Trophoblast cell (in vitro differentiated cells and primary cell): ENCODE data around the gene RSPH3.
"Not testable (repeated sequence)": the region's sequence is repeated elsewhere in the genome, so short reads cannot be mapped to it uniquely, and the experiment has no call there.

Experiments used
- DNase-seq, 2 donors: peaks; one replicate each; pipeline ENCODE4 v3.0.0-alpha.2; 2016
- H2AFZ ChIP-seq: 2 replicates; pipeline ENCODE4 v1.6.1; 2013; ENCODE audit warnings: low read length, moderate library complexity, mild to moderate bottlenecking; ENCODE audit not compliant: insufficient read depth, poor library complexity
- H2AK5ac ChIP-seq: 2 replicates; pipeline ENCODE4 v1.6.1; 2013; ENCODE audit warnings: mild to moderate bottlenecking, low read length
- H2BK120ac ChIP-seq: 2 replicates; pipeline ENCODE4 v1.6.1; 2013; ENCODE audit warnings: low read length, mild to moderate bottlenecking, moderate library complexity; ENCODE audit not compliant: insufficient read depth, poor library complexity
- H2BK12ac ChIP-seq: 2 replicates; pipeline ENCODE4 v1.6.1; 2013; ENCODE audit warnings: mild to moderate bottlenecking, low read length, moderate library complexity
- H2BK5ac ChIP-seq: 2 replicates; pipeline ENCODE4 v1.6.1; 2013; ENCODE audit warnings: low read length, low read depth, moderate library complexity, mild to moderate bottlenecking; ENCODE audit not compliant: poor library complexity
- H3K14ac ChIP-seq: 2 replicates; pipeline ENCODE4 v1.6.1; 2013; ENCODE audit warnings: mild to moderate bottlenecking, low read length
- H3K18ac ChIP-seq: 2 replicates; pipeline ENCODE4 v1.6.1; 2013; ENCODE audit warnings: mild to moderate bottlenecking, low read length
- H3K23ac ChIP-seq: 2 replicates; pipeline ENCODE4 v1.6.1; 2013; ENCODE audit warnings: low read length
- H3K27ac ChIP-seq: 2 replicates; pipeline ENCODE4 v1.5.1; 2013; ENCODE audit warnings: low read depth, mild to moderate bottlenecking, inconsistent platforms, low read length, moderate library complexity
- H3K27me3 ChIP-seq: 2 replicates; pipeline ENCODE4 v1.6.1; 2013; ENCODE audit warnings: inconsistent platforms, mild to moderate bottlenecking, low read length, moderate library complexity; ENCODE audit not compliant: insufficient read depth
- H3K36me3 ChIP-seq, 2 experiments: 1 replicate in 1 of 2; 2 replicates in 1 of 2; pipeline ENCODE4 v1.6.1; 2013; ENCODE audit warnings: low read length in 2 of 2, mild to moderate bottlenecking in 2 of 2, moderate library complexity in 1 of 2; ENCODE audit not compliant: insufficient read depth in 2 of 2, control insufficient read depth in 1 of 2
- H3K4ac ChIP-seq: 2 replicates; pipeline ENCODE4 v1.6.1; 2013; ENCODE audit warnings: low read depth, mild to moderate bottlenecking, low read length, moderate library complexity
- H3K4me1 ChIP-seq, 2 experiments: 1 replicate in 1 of 2; 2 replicates in 1 of 2; pipeline ENCODE4 v1.6.1; 2013; ENCODE audit warnings: low read length in 2 of 2, mild to moderate bottlenecking in 2 of 2, moderate library complexity in 1 of 2; ENCODE audit not compliant: insufficient read depth in 2 of 2, control insufficient read depth in 1 of 2
- H3K4me2 ChIP-seq: 2 replicates; pipeline ENCODE4 v1.6.1; 2013; ENCODE audit warnings: inconsistent platforms, mild to moderate bottlenecking, low read length, moderate library complexity
- H3K4me3 ChIP-seq: 2 replicates; pipeline ENCODE4 v1.5.1; 2013; ENCODE audit warnings: mild to moderate bottlenecking, low read depth, low read length, inconsistent platforms
- H3K79me1 ChIP-seq: one replicate; pipeline ENCODE4 v1.6.1; 2013; ENCODE audit warnings: low read length
- H3K79me2 ChIP-seq: 2 replicates; pipeline ENCODE4 v1.6.1; 2013; ENCODE audit warnings: low read length, mild to moderate bottlenecking; ENCODE audit not compliant: control insufficient read depth, insufficient read depth, poor library complexity
- H3K9ac ChIP-seq: 2 replicates; pipeline ENCODE4 v1.6.1; 2013; ENCODE audit warnings: mild to moderate bottlenecking, low read length
- H3K9me3 ChIP-seq: 2 replicates; pipeline ENCODE4 v1.6.1; 2013; ENCODE audit warnings: low read depth, mild to moderate bottlenecking, control low read depth, inconsistent platforms, low read length; ENCODE audit not compliant: insufficient read depth
- H4K12ac ChIP-seq: 2 replicates; pipeline ENCODE4 v1.6.1; 2013; ENCODE audit warnings: low read depth, mild to moderate bottlenecking, low read length, moderate library complexity
- H4K8ac ChIP-seq: 2 replicates; pipeline ENCODE4 v1.6.1; 2013; ENCODE audit warnings: low read depth, mild to moderate bottlenecking, low read length, moderate library complexity
- H4K91ac ChIP-seq: one replicate; pipeline ENCODE4 v1.6.1; 2013; ENCODE audit warnings: low read depth, mild to moderate bottlenecking, low read length, moderate library complexity
- WGBS: extraction: QIAGEN DNeasy Blood & Tissue Kit; methylation state at CpG from one replicate; pipeline ENCODE4 v1.1.7; 2013; ENCODE audit warnings: missing lambda C conversion rate; ENCODE audit not compliant: insufficient read length, insufficient coverage; ENCODE audit errors: extremely low coverage; 5-methylcytosine and 5-hydroxymethylcytosine counted together

RSPH3 gene

GRCh38 chr6:158955255-158955654 lies 44.7 kb downstream of the RSPH3 start:
- H3K27me3 ChIP-seq, result no peaks in the 10 kb centered on the region
- no peak overlapping the region for H3K23ac ChIP-seq
- no peak for DNase-seq
- no peak overlapping the region for H3K18ac ChIP-seq
- peaks cover 3% of the 10 kb centered on the region for H3K9me3 ChIP-seq
- H3K27ac ChIP-seq, result no peak overlapping the region
- H3K14ac ChIP-seq, result no peak overlapping the region
- no peak overlapping the region for H2AK5ac ChIP-seq
- no peak overlapping the region for H3K4me2 ChIP-seq
- H3K36me3 ChIP-seq, result no peaks in the 10 kb centered on the region
- H2BK5ac ChIP-seq, result no peak overlapping the region
- H3K79me2 ChIP-seq, result no peaks in the 10 kb centered on the region
- H4K91ac ChIP-seq, result no peak overlapping the region
- H3K9ac ChIP-seq, result no peak overlapping the region
- H2AFZ ChIP-seq, result no peak overlapping the region
- H3K4me1 ChIP-seq, result no peaks in the 10 kb centered on the region
- H2BK120ac ChIP-seq, result no peak overlapping the region
- no peak overlapping the region for H2BK12ac ChIP-seq
- H3K4ac ChIP-seq, result no peak overlapping the region
- no peak overlapping the region for H4K8ac ChIP-seq
- H4K12ac ChIP-seq, result no peak overlapping the region
- no peak overlapping the region for H3K4me3 ChIP-seq
- WGBS, result no CpG with 5 or more reads among the region's 3 CpGs
- no peaks in the 10 kb centered on the region for H3K79me1 ChIP-seq

DNA sequence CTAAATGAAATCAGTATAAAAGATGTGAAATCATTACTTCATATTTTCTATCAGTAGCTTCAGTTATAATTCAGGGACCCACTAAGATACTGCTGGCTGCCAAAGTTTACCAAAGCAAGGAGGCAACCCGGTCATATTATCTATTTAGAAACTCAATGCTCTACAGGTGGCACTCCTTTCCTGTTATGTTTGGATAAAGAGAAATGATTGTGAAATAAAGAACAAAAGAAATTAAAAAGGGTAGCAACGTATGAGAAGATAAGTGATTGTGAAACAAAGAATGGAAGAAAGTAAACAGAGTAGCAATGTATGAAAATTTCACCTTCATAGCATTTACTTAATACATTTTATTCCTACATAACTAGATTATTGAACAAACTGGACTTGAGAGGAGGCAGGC lies 45.2 kb downstream of the RSPH3 start:
- H3K79me1 ChIP-seq, result no peaks in the 10 kb centered on the region
- DNase-seq, result no peak
- no peak overlapping the region for H4K8ac ChIP-seq
- no peaks in the 10 kb centered on the region for H3K27me3 ChIP-seq
- no peak overlapping the region for H2AK5ac ChIP-seq
- no peak overlapping the region for H4K91ac ChIP-seq
- H3K4me2 ChIP-seq, result no peak overlapping the region
- no peak overlapping the region for H2BK5ac ChIP-seq
- no peaks in the 10 kb centered on the region for H3K4me1 ChIP-seq
- no peak overlapping the region for H2BK12ac ChIP-seq
- no peak overlapping the region for H3K18ac ChIP-seq
- H3K9me3 ChIP-seq, result peaks cover 3% of the 10 kb centered on the region
- no peak overlapping the region for H3K4me3 ChIP-seq
- no peak overlapping the region for H3K4ac ChIP-seq
- H2AFZ ChIP-seq, result no peak overlapping the region
- no peaks in the 10 kb centered on the region for H3K36me3 ChIP-seq
- no peak overlapping the region for H4K12ac ChIP-seq
- no peak overlapping the region for H3K9ac ChIP-seq
- H3K79me2 ChIP-seq, result no peaks in the 10 kb centered on the region
- WGBS, result 100% methylated on average over 1 of the region's 2 CpGs
- H2BK120ac ChIP-seq, result no peak overlapping the region
- no peak overlapping the region for H3K27ac ChIP-seq
- H3K14ac ChIP-seq, result no peak overlapping the region
- no peak overlapping the region for H3K23ac ChIP-seq

GRCh38 chr6:158952011-158952410 lies 48.0 kb downstream of the RSPH3 start:
- not testable (repeated sequence) for H2BK12ac ChIP-seq, H3K27me3 ChIP-seq, H3K4me1 ChIP-seq, H3K23ac ChIP-seq, H2BK5ac ChIP-seq, H4K91ac ChIP-seq, H3K4me2 ChIP-seq, H2AK5ac ChIP-seq, H3K36me3 ChIP-seq, H2AFZ ChIP-seq, H3K79me2 ChIP-seq, DNase-seq, H3K9ac ChIP-seq, H3K27ac ChIP-seq, H3K9me3 ChIP-seq, H3K4me3 ChIP-seq, H3K18ac ChIP-seq, H3K4ac ChIP-seq, H3K79me1 ChIP-seq, H4K12ac ChIP-seq, H3K14ac ChIP-seq, H2BK120ac ChIP-seq, H4K8ac ChIP-seq
- WGBS, result no CpG with 5 or more reads among the region's 3 CpGs

GRCh38 chr6:158951565-158951964 lies 48.4 kb downstream of the RSPH3 start:
- WGBS, result no CpG with 5 or more reads among the region's 2 CpGs
- H3K9me3 ChIP-seq, DNase-seq: not testable (repeated sequence)

More at GRCh38 chr6:158951565-158951964, 48.4 kb downstream of the RSPH3 start:
- not testable (repeated sequence) for H3K27me3 ChIP-seq, H3K4me1 ChIP-seq, H3K79me2 ChIP-seq, H2BK120ac ChIP-seq, H4K91ac ChIP-seq, H3K14ac ChIP-seq, H3K27ac ChIP-seq, H2AK5ac ChIP-seq, H2BK12ac ChIP-seq, H3K23ac ChIP-seq, H3K4me3 ChIP-seq, H3K9ac ChIP-seq, H3K4me2 ChIP-seq, H3K36me3 ChIP-seq, H4K8ac ChIP-seq, H3K18ac ChIP-seq, H2AFZ ChIP-seq, H2BK5ac ChIP-seq, H3K79me1 ChIP-seq, H4K12ac ChIP-seq, H3K4ac ChIP-seq
